VCaP (cell line): ENCODE results near the gene AHCY.
"Not testable (repeated sequence)": the region's sequence is repeated elsewhere in the genome, so short reads cannot be mapped to it uniquely, and the experiment has no call there.

Experiments used
- H3K27ac ChIP-seq: fragments of 450-650 bp; 2 replicates; pipeline ENCODE4 v1.5.1; 2017
- TF ChIP-seq, protein P1 (sequence below): fragments of 450-650 bp; conservative IDR thresholded peaks from 2 replicates; pipeline ENCODE4 v1.5.1; 2017; ENCODE audit warnings: mild to moderate bottlenecking, moderate library complexity

AHCY gene

DNA sequence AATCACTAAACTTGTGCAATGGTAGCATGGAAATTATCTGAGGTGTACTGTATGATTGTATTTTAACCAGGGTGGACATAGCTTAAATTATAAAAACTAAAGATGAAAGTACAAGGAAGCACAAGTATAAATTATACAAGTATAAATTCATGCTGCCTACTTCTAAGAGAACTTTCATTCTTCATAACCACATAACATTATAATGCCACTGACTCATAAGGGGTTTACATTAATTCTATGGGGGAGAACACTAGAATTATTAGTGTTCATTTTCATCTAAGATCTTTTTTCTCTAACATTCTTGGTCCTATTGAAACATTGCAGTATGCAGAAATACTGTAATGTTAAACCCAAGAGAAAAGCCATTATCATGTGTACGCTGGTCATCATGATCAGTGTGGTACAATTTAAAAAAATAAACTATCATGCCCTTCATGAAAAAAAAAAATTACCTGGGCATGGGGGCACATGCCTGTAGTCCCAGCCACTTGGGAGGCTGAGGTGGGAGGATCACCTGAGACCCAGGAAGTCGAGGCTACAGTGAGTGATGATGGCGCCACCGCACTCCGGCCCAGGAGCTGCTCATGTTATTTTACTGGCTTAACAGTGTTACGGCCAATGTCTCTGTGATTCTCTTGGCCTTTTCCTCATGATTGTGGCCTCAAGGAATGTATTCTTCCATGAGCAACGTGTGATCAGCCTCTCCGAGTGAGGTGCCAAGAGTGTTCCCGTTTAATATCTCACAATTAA lies 25.9 kb upstream of the AHCY start:
- H3K27ac ChIP-seq, result no peak overlapping the region
- TF ChIP-seq, protein P1, sequence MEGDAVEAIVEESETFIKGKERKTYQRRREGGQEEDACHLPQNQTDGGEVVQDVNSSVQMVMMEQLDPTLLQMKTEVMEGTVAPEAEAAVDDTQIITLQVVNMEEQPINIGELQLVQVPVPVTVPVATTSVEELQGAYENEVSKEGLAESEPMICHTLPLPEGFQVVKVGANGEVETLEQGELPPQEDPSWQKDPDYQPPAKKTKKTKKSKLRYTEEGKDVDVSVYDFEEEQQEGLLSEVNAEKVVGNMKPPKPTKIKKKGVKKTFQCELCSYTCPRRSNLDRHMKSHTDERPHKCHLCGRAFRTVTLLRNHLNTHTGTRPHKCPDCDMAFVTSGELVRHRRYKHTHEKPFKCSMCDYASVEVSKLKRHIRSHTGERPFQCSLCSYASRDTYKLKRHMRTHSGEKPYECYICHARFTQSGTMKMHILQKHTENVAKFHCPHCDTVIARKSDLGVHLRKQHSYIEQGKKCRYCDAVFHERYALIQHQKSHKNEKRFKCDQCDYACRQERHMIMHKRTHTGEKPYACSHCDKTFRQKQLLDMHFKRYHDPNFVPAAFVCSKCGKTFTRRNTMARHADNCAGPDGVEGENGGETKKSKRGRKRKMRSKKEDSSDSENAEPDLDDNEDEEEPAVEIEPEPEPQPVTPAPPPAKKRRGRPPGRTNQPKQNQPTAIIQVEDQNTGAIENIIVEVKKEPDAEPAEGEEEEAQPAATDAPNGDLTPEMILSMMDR, result no peak

DNA sequence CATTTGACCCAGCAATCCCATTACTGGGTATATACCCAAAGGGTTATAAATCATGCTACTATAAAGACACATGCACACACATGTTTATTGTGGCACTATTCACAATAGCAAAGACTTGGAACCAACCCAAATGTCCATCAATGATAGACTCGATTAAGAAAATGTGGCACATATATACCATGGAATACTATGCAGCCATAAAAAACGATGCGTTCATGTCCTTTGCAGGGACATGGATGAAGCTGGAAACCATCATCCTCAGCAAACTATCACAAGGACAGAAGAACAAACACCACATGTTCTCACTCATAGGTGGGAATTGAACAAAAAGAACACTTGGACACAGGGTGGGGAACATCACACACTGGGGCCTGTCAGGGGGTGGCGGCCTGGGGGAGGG lies 25.1 kb upstream of the AHCY start:
- H3K27ac ChIP-seq, result not testable (repeated sequence)

DNA sequence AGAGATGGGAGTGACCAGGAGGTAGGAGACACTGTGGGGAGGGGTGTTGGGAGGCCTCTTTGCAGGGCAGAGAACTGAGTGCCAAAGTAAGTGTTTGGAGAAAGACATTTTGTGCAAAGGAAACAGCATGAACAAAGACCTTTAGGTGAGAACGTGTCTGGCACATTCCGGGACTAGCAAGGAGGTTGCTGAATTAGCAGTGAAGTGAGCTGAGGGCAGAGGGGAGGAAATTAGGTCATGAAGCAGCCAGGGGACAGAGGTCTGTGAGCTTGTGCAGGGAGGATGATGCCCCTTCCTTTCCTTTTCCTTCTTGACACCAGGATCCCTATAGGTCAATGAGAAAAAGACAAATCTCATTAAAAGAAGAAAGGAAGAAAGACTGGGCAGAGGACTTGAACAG lies 21.4 kb upstream of the AHCY start:
- TF ChIP-seq, protein P1, result no peak
- H3K27ac ChIP-seq, result no peak overlapping the region

DNA sequence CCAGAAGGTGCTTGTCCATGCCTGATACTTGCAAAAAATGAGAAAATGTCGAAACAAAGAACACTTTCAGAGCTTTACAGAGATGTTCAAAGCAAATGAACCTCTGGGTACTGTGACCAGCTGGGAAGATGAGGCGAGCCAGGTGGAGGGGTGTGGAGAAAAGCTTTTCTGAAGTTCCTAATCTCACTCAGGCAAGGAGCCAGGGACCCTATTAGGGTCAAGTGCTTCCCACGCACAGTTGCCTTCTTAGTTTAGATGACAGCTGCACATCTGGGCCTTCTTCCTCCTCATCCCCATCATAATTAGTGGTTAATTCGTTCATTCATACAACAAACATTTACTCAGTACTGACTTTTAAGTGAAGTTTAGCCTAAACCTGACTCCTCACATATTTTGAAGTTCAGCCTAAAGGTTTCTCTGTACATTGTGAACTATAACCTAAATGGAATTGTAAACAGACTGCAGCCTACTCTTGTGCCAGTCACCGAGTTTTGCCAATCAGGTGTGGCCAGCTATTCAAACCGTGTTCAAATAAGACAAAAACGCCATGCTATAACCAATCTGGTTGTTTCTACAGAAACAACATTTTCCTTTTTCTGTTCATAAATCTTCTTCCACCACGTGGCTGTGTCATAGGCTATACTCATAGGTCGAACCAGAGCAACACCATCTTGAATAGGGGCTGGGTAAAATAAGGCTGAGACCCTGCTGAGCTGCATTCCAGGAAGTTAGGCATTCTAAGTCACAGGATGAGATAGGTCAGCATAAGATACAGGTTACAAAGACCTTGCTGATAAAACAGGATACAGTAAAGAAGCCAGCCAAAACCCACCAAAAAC lies 19.3 kb upstream of the AHCY start:
- H3K27ac ChIP-seq, result no peak overlapping the region
- TF ChIP-seq, protein P1, result no peak

DNA sequence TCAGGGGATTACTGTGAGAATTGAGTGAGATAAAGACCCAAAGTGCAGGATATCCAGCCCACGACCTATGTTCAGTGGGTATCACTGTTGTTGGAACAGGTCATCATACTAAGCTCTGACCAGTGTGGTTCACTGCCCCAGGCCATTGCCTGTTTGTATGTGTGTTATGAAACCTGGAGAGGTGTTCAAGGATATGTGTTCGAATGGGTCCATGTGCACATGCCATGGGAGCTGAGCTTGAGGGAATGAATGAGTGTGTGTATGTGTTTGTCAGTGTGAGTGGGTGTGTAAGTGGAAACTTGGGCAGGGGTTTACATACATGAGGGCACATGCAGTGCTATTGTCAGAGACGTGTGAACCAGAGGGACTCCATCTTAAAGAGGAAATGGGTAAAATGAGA lies 17.7 kb upstream of the AHCY start:
- no peak overlapping the region for H3K27ac ChIP-seq
- TF ChIP-seq, protein P1, result no peak

DNA sequence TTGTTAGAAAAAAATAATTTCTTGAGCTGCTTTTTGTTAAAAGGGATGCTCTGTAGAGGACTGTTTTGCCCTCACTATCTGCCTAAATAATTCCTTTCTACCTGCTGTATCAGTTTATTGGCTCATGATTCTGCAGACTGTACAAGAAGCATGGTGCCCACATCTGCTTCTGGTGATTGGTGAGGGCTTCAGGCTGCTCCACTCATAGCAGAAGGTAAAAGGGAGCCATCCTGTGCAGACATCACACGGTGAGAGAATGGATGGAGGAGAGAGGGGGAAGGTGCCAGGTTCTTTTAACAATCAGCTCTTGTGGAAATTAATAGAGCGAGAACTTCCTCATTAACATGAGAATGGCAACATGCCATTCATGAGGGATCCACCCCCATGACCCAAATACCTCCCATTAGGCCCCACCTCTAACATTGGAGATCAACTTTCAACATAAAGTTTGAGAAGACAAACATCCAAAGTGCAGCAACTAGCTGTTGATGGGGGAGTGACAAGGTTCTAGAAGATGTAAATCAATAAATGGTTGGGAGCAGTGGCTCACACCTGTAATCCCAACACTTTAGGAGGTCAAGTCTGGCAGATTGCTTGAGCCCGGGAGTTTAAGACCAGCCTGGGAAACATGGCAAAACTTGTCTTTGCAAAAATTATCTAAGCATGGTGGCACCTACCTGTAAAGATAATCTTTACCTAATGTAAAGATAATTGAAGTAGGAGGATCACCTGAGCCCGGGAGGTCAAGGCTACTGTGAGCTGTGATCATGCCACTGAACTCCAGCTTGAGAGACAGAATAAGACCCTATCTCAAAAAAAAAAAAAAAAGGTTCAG lies 15.7 kb upstream of the AHCY start:
- no peak overlapping the region for H3K27ac ChIP-seq
- TF ChIP-seq, protein P1, result no peak

DNA sequence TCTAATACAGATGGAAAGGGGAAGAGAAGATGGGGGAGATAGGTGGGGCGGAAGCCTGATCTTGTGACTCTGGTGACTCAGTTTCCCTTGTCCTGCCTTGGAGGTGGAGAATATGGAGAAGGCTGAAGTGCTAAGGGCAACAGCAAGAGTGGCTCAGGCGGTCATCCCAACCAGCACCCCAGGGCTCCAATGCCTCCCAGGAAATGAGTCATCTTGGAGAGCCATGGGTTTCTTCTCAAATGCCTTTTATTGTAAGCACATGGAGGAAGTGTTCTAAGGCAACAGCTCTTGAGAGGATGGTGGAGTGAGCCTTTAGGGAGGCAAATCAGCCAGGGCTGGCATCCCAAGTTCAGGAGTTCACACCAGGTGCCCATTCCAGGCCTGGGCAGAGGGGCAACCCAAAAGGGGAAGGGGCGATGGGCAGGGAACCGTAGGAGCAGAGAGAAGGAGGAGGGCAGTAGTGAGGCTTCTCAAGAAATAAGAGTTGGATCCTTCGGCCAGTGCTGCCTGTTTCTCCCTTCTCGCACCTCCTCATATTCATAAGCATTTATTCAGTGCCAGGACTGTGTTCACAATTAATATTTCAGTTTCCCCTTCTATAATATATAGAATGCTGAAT lies 13.2 kb upstream of the AHCY start:
- H3K27ac ChIP-seq, result no peak overlapping the region
- TF ChIP-seq, protein P1, result no peak
